ENCODE measurements around the gene MORN1. TPM values are rescaled to one million over a fixed set of nuclear protein-coding genes. Genes with fewer than 3 reads are reported as not detected.

MORN1 gene
- total and polyA plus RNA-seq, 11 donors, result 2.2 to 8.2 (median 3.8) TPM

DNA sequence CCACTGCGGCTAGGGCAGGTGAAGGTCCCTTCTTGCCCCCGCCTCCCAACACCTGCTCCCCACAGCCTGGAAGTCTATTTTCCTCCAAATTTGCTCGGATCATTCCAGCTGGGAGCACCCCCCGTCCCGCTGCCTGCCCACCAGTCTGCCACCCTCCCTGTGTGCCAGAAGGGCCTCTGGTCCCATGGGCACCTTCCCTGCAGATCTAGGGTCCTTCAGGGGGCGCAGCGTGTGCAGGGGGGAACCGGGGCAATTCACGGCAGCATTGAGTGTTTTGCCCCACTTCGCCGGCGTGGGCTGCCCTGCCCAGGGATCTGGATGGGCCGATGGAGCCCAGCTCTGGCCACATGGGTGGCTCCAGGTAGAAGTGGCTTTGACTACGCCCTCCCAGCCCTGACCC, 47.3 kb upstream of the MORN1 start:
- H3K4me3 ChIP-seq, result no peak overlapping the region
- H3K36me3 ChIP-seq, result no peaks in the 10 kb centered on the region
- peaks cover 13 to 44% (median 24%) of the 10 kb centered on the region in 9 donors for H3K27me3 ChIP-seq
- DNase-seq (no peak), ATAC-seq (no peak)
- H3K4me1 ChIP-seq, result peaks cover 0 to 6% (median 0%) of the 10 kb centered on the region in 12 donors
- H3K27ac ChIP-seq, result no peak overlapping the region
- 82 to 87% (median 85%) methylated on average over 11 to 14 of the region's 14 CpGs for WGBS, 4 donors
- intact Hi-C loops (cut with DNase I), result loop anchor here in 1 of 10 donors (10.0 kb wide), 1 partner anchor 216 kb away; no protein-coding TSS in a partner anchor
- no peaks in the 10 kb centered on the region for H3K9me3 ChIP-seq
- TF ChIP-seq POLR2A (IDR thresholded peaks at IDR 0.05), result no peak

GRCh38 chr1:2438038-2438437, 46.7 kb upstream of the MORN1 start:
- Histone ChIP-seq H3K27ac (no peak overlapping the region), H3K27me3 (peaks cover 7 to 45% (median 21%) of the 10 kb centered on the region in 9 donors), H3K9me3 (no peaks in the 10 kb centered on the region), H3K4me1 (peaks cover 0 to under 1% (median 0%) of the 10 kb centered on the region in 12 donors), H3K4me3 (no peak overlapping the region), H3K36me3 (no peaks in the 10 kb centered on the region)
- no peak for DNase-seq
- ATAC-seq, result no peak
- 73 to 80% (median 77%) methylated on average over 2 to 15 of the region's 15 CpGs for WGBS, 4 donors
- intact Hi-C loops (cut with DNase I), result loop anchor here in 1 of 10 donors (10.0 kb wide), 1 partner anchor 217 kb away; no protein-coding TSS in a partner anchor
- no peak for TF ChIP-seq POLR2A (IDR thresholded peaks at IDR 0.05)
- TF ChIP-seq, protein P1, sequence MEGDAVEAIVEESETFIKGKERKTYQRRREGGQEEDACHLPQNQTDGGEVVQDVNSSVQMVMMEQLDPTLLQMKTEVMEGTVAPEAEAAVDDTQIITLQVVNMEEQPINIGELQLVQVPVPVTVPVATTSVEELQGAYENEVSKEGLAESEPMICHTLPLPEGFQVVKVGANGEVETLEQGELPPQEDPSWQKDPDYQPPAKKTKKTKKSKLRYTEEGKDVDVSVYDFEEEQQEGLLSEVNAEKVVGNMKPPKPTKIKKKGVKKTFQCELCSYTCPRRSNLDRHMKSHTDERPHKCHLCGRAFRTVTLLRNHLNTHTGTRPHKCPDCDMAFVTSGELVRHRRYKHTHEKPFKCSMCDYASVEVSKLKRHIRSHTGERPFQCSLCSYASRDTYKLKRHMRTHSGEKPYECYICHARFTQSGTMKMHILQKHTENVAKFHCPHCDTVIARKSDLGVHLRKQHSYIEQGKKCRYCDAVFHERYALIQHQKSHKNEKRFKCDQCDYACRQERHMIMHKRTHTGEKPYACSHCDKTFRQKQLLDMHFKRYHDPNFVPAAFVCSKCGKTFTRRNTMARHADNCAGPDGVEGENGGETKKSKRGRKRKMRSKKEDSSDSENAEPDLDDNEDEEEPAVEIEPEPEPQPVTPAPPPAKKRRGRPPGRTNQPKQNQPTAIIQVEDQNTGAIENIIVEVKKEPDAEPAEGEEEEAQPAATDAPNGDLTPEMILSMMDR (IDR thresholded peaks at IDR 0.05), result no peak

DNA sequence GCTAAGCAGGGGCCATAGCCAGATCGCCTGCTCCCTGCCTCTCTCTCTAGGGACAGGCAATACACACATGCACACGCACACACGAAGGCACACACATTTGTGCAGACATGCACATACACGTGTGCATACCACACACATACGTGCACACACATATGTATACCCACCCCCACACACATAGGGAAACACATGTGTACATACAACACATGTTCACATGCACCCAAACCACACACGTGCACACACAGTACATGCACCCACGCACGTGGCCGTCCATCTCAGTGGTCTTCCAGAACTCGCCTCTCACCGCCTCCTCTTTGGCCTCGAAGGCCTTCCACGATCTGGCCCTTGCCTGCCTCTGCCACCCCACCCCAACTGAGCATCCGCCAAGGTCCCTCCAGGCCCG, 46.3 kb upstream of the MORN1 start:
- Histone ChIP-seq H3K36me3 (no peaks in the 10 kb centered on the region), H3K4me1 (no peaks in the 10 kb centered on the region), H3K27me3 (peaks cover 4 to 45% (median 18%) of the 10 kb centered on the region in 9 donors), H3K9me3 (no peaks in the 10 kb centered on the region), H3K4me3 (no peak overlapping the region), H3K27ac (no peak overlapping the region)
- WGBS, 4 donors, result 87 to 93% (median 88%) methylated on average over 15 of the region's 15 CpGs
- DNase-seq (no peak), ATAC-seq (no peak)
- intact Hi-C loops (cut with DNase I), result loop anchor here in 1 of 10 donors (10.0 kb wide), 1 partner anchor 217 kb away; no protein-coding TSS in a partner anchor
- TF ChIP-seq POLR2A (IDR thresholded peaks at IDR 0.05), result no peak
- TF ChIP-seq, protein P1 (IDR thresholded peaks at IDR 0.05), result no peak

- ATAC-seq (no peak), DNase-seq (no peak)
- Histone ChIP-seq H3K4me3 (no peak overlapping the region), H3K4me1 (no peaks in the 10 kb centered on the region), H3K9me3 (no peaks in the 10 kb centered on the region), H3K36me3 (no peaks in the 10 kb centered on the region), H3K27me3 (peaks cover 4 to 45% (median 15%) of the 10 kb centered on the region in 9 donors), H3K27ac (no peak overlapping the region)
- TF ChIP-seq, protein P1 (IDR thresholded peaks at IDR 0.05), result no peak
- no peak for TF ChIP-seq POLR2A (IDR thresholded peaks at IDR 0.05)
- intact Hi-C loops (cut with DNase I), result loop anchor here in 1 of 10 donors (10.0 kb wide), 1 partner anchor 218 kb away; no protein-coding TSS in a partner anchor
- WGBS, 4 donors, result 80 to 88% (median 88%) methylated on average over 4 to 7 of the region's 7 CpGs; no CpG with 5 or more reads in 1 of the 4 donors
These were observed 45.5 kb upstream of the MORN1 start for GRCh38 chr1:2436876-2437275.
